WERI-Rb-1 (cell line): ENCODE data around the gene CTTN.

ENCODE experiments used
- DNase-seq: peaks from one replicate; pipeline ENCODE4 v3.0.0-alpha.2; 2020
- H3K27ac ChIP-seq: fragments of 250-450 bp; sonication (Bioruptor Pico); 2 replicates; pipeline ENCODE4 v1.5.1; 2020; ENCODE audit warnings: mild to moderate bottlenecking, moderate library complexity
- H3K27me3 ChIP-seq: fragments of 250-450 bp; sonication (Bioruptor Pico); 2 replicates; pipeline ENCODE4 v1.5.1; 2021; ENCODE audit warnings: mild to moderate bottlenecking, low read depth, moderate library complexity; ENCODE audit not compliant: insufficient read depth, severe bottlenecking
- H3K36me3 ChIP-seq: fragments of 250-450 bp; sonication (Bioruptor Pico); 2 replicates; pipeline ENCODE4 v1.5.1; 2020; ENCODE audit warnings: mild to moderate bottlenecking, moderate library complexity
- H3K4me3 ChIP-seq: 2 replicates; pipeline ENCODE4 v1.5.1; 2011; ENCODE audit warnings: low read depth, mild to moderate bottlenecking, control low read depth, low read length
- H3K9me3 ChIP-seq: fragments of 250-450 bp; sonication (Bioruptor Pico); 2 replicates; pipeline ENCODE4 v1.5.1; 2021; ENCODE audit warnings: mild to moderate bottlenecking, moderate library complexity; ENCODE audit not compliant: severe bottlenecking
- CTCF ChIP-seq: IDR thresholded peaks from 2 replicates; pipeline ENCODE4 v1.5.1; 2011; ENCODE audit warnings: low read depth, mild to moderate bottlenecking, control low read depth, inconsistent platforms, low read length

CTTN gene

GRCh38 chr11:70464509-70465361, 66.4 kb downstream of the CTTN start:
- DNase-seq: no peak
- no peak for TF ChIP-seq CTCF
- no peak overlapping the region for H3K4me3 ChIP-seq
- H3K36me3 ChIP-seq: no peaks in the 10 kb centered on the region
- H3K27me3 ChIP-seq: no peaks in the 10 kb centered on the region
- H3K9me3 ChIP-seq: peaks cover 8% of the 10 kb centered on the region
- no peak overlapping the region for H3K27ac ChIP-seq

- H3K27me3 ChIP-seq: no peaks in the 10 kb centered on the region
- H3K9me3 ChIP-seq: peaks cover 8% of the 10 kb centered on the region
- H3K27ac ChIP-seq: no peak overlapping the region
- no peaks in the 10 kb centered on the region for H3K36me3 ChIP-seq
- no peak overlapping the region for H3K4me3 ChIP-seq
- TF ChIP-seq CTCF: no peak
- no peak for DNase-seq
Measured at GRCh38 chr11:70466154-70466553, 67.8 kb downstream of the CTTN start.

- Histone ChIP-seq H3K9me3 (peaks cover 8% of the 10 kb centered on the region), H3K27me3 (no peaks in the 10 kb centered on the region), H3K36me3 (no peaks in the 10 kb centered on the region), H3K27ac (peak overlapping the region; percentile 46), H3K4me3 (no peak overlapping the region)
- no peak for DNase-seq
- no peak for TF ChIP-seq CTCF
Measured at GRCh38 chr11:70466596-70466995, 68.3 kb downstream of the CTTN start.

- peak; percentile 88 for DNase-seq
- peak; percentile 65 for TF ChIP-seq CTCF
- Histone ChIP-seq H3K4me3 (no peak overlapping the region), H3K27ac (peak overlapping the region; percentile 46), H3K27me3 (no peaks in the 10 kb centered on the region), H3K36me3 (no peaks in the 10 kb centered on the region), H3K9me3 (peaks cover 8% of the 10 kb centered on the region)
Measured at GRCh38 chr11:70467201-70468085, 69.1 kb downstream of the CTTN start.

GRCh38 chr11:70468256-70469195, 70.2 kb downstream of the CTTN start:
- no peak for DNase-seq
- no peak for TF ChIP-seq CTCF
- no peaks in the 10 kb centered on the region for H3K9me3 ChIP-seq

More at GRCh38 chr11:70468256-70469195, 70.2 kb downstream of the CTTN start:
- H3K27ac ChIP-seq: no peak overlapping the region
- no peak overlapping the region for H3K4me3 ChIP-seq
- H3K36me3 ChIP-seq: no peaks in the 10 kb centered on the region
- H3K27me3 ChIP-seq: no peaks in the 10 kb centered on the region
